Measurements from ENCODE around the gene NOTCH3. TPM values are rescaled to one million over a fixed set of nuclear protein-coding genes. Genes with fewer than 3 reads are reported as not detected.

NOTCH3 gene
- total RNA-seq, 4 donors from 2014 or later = 205 to 253 (median 245) TPM

DNA sequence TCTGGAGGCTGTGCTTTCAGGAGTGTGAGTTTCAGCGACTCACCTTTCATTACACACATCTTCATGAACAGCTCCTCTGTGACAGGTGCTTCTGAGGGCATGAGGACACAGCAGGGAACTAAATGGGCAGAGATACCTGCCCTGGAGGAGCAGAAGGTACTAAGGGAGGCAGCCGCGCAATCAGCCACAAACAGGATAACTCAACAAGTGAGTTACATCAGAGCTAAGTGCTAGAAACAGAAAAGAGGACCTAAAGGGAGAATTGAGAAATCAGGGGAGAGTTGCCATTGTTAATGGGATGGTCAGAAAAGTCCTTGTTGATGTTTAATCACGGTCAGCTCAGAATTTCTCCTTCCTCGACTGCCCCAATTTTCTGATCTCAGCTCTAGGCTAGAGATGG, 51.1 kb downstream of the NOTCH3 start:
- no peak for DNase-seq (ENCODE audit: low spot score in 2 of 2)
- H3K4me3 ChIP-seq = no peak overlapping the region
- H3K9me3 ChIP-seq = no peaks in the 10 kb centered on the region
- H3K36me3 ChIP-seq = no peaks in the 10 kb centered on the region
- no peak overlapping the region for H3K27ac ChIP-seq
- TF ChIP-seq EP300 (IDR thresholded peaks at IDR 0.05) = no peak
- TF ChIP-seq, protein P1, sequence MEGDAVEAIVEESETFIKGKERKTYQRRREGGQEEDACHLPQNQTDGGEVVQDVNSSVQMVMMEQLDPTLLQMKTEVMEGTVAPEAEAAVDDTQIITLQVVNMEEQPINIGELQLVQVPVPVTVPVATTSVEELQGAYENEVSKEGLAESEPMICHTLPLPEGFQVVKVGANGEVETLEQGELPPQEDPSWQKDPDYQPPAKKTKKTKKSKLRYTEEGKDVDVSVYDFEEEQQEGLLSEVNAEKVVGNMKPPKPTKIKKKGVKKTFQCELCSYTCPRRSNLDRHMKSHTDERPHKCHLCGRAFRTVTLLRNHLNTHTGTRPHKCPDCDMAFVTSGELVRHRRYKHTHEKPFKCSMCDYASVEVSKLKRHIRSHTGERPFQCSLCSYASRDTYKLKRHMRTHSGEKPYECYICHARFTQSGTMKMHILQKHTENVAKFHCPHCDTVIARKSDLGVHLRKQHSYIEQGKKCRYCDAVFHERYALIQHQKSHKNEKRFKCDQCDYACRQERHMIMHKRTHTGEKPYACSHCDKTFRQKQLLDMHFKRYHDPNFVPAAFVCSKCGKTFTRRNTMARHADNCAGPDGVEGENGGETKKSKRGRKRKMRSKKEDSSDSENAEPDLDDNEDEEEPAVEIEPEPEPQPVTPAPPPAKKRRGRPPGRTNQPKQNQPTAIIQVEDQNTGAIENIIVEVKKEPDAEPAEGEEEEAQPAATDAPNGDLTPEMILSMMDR (IDR thresholded peaks at IDR 0.05) = no peak
- no peak for TF ChIP-seq POLR2AphosphoS5 (IDR thresholded peaks at IDR 0.05)
- no peak for TF ChIP-seq POLR2A (IDR thresholded peaks at IDR 0.05)
- H3K27me3 ChIP-seq = no peaks in the 10 kb centered on the region
- WGBS = 72% methylated on average over 5 of the region's 5 CpGs
- H3K4me1 ChIP-seq = no peaks in the 10 kb centered on the region

DNA sequence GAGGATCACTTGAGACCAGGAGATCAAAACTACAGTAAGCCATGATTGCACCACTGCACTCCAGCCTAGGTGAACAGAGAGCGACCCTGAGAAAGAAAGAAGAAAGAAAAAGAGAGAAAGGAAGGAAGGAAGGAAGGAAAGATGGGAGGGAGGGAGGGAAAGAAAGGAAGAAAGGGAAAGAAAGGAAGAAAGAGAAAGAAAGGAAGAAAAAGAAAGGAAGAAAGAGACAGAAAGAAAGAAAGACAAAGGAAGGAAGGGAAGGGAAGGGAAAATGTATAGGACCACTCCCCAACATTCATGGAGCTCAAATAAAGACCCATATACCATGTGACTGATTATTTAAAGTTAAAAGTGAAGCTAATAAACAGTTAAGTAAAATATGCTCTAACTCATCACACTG, 53.7 kb downstream of the NOTCH3 start:
- H3K4me3 ChIP-seq = no peak overlapping the region
- no peaks in the 10 kb centered on the region for H3K27me3 ChIP-seq
- H3K9me3 ChIP-seq = no peaks in the 10 kb centered on the region
- no peaks in the 10 kb centered on the region for H3K36me3 ChIP-seq
- WGBS = 93% methylated on average over 1 of the region's 1 CpG
- no peak for DNase-seq (ENCODE audit: low spot score in 2 of 2)
- TF ChIP-seq POLR2A (IDR thresholded peaks at IDR 0.05) (no peak), POLR2AphosphoS5 (IDR thresholded peaks at IDR 0.05) (no peak), EP300 (IDR thresholded peaks at IDR 0.05) (no peak)
- TF ChIP-seq, protein P1 (IDR thresholded peaks at IDR 0.05) = no peak
- no peaks in the 10 kb centered on the region for H3K4me1 ChIP-seq
- H3K27ac ChIP-seq = no peak overlapping the region

DNA sequence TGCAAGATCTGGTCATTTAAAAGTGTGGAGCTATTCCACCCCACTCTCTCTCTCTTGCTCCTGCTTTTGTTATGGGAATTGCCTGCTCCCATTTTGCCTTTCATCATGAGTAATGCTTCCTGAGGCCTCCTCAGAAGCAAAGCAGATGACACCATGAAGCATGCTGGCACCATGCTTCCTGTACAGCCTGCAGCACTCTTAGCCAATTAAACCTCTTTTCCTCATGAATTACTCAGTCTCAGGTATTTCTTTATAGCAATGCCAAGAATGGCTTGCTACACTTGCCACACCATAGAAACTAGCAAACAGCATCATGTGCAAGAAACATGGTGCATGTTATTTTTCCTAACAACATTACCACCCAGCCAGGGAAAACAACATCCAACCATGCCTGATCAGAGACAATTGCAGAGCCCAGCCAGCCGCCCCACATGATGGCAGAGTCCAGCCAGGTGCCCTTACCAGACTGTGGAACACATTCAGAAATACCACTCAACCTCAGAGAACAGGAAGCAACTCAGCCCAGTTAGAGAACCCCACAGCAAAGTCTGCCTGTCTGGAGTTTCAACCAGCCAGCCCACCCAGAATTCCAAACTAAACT, 56.6 kb downstream of the NOTCH3 start:
- 43% methylated on average over 1 of the region's 1 CpG for WGBS
- H3K4me1 ChIP-seq = no peaks in the 10 kb centered on the region
- no peaks in the 10 kb centered on the region for H3K36me3 ChIP-seq
- no peaks in the 10 kb centered on the region for H3K27me3 ChIP-seq
- TF ChIP-seq POLR2AphosphoS5 (IDR thresholded peaks at IDR 0.05) = no peak
- TF ChIP-seq, protein P1 (IDR thresholded peaks at IDR 0.05) = no peak
- TF ChIP-seq POLR2A (IDR thresholded peaks at IDR 0.05) = no peak
- no peak for TF ChIP-seq EP300 (IDR thresholded peaks at IDR 0.05)
- H3K27ac ChIP-seq = no peak overlapping the region
- H3K9me3 ChIP-seq = no peaks in the 10 kb centered on the region
- no peak for DNase-seq (ENCODE audit: low spot score in 2 of 2)
- no peak overlapping the region for H3K4me3 ChIP-seq

DNA sequence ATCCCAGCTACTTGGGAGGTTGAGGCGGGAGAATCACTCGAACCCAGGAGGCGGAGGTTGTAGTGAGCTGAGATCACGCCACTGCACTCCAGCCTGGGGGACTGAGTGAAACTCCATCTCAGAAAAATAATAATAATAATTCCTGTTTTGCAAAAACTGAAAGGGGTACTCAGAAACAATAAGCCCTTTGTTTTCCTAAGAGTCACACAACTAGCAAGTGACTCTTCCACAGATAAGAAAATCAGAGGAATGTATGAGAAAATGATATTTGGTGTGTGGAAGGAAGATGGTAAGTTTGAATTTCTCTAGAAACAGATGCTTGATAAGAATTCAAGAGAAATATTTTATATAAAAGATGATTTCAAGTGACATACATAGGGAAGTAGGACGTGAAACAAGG, 58.5 kb downstream of the NOTCH3 start:
- 87% methylated on average over 5 of the region's 5 CpGs for WGBS

DNA sequence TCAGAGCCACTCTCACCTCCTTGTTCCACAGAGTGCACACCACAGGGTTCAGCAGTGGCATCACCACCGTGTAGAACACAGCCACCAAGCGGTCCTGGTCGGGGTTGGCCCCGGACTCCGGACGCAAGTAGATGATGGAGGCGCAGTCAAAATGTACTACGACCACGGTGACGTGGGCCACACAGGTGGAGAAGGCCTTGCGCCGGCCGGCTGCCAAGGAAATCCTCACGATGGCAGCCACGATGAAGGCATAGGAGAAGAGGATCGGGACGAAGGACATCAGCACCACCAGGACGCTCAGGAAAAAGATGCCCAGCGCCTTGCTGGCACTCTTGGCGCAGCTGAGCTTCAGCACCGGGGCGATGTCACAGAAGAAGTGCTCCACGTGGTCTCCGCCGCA, 59.7 kb downstream of the NOTCH3 start:
- no peak for TF ChIP-seq POLR2A (IDR thresholded peaks at IDR 0.05)
- TF ChIP-seq EP300 (IDR thresholded peaks at IDR 0.05) = no peak
- TF ChIP-seq POLR2AphosphoS5 (IDR thresholded peaks at IDR 0.05) = no peak
- TF ChIP-seq, protein P1 (IDR thresholded peaks at IDR 0.05) = no peak

More for the DNA sequence above, 58.5 kb downstream of the NOTCH3 start:
- no peaks in the 10 kb centered on the region for H3K27me3 ChIP-seq
- no peak for DNase-seq (ENCODE audit: low spot score in 2 of 2)
- H3K27ac ChIP-seq = no peak overlapping the region
- H3K9me3 ChIP-seq = no peaks in the 10 kb centered on the region
- no peaks in the 10 kb centered on the region for H3K36me3 ChIP-seq
- H3K4me1 ChIP-seq = no peaks in the 10 kb centered on the region
- no peak overlapping the region for H3K4me3 ChIP-seq
- TF ChIP-seq POLR2AphosphoS5 (IDR thresholded peaks at IDR 0.05) (no peak), POLR2A (IDR thresholded peaks at IDR 0.05) (no peak), EP300 (IDR thresholded peaks at IDR 0.05) (no peak)
- TF ChIP-seq, protein P1 (IDR thresholded peaks at IDR 0.05) = no peak

More for the DNA sequence above, 59.7 kb downstream of the NOTCH3 start:
- Histone ChIP-seq H3K9me3 (no peaks in the 10 kb centered on the region), H3K27ac (no peak overlapping the region), H3K4me3 (no peak overlapping the region), H3K27me3 (no peaks in the 10 kb centered on the region), H3K4me1 (peaks cover 2% of the 10 kb centered on the region), H3K36me3 (no peaks in the 10 kb centered on the region)
- WGBS = 87% methylated on average over 22 of the region's 25 CpGs
- no peak for DNase-seq (ENCODE audit: low spot score in 2 of 2)
